Measurements from ENCODE around the gene CDH11.

- TF ChIP-seq POLR2AphosphoS5 (IDR thresholded peaks at IDR 0.05; ENCODE audit: low read depth, low read length) (no peak), REST (IDR thresholded peaks at IDR 0.05; ENCODE audit: insufficient read depth in 1 of 2, low read depth in 2 of 2, low read length in 2 of 2) (no peak), TAF1 (IDR thresholded peaks at IDR 0.05; ENCODE audit: borderline replicate concordance, insufficient read depth, low read length) (no peak), SIN3A (IDR thresholded peaks at IDR 0.05; ENCODE audit: borderline replicate concordance, insufficient read depth, low read length) (no peak)
Measured at GRCh38 chr16:64990101-64990500, 131.8 kb downstream of the CDH11 start.

Measured in PFSK-1 (cell line).